Astrocyte of the spinal cord (primary cell): ENCODE data around the gene CLSTN3.

Experiments used
- DNase-seq: peaks from one replicate; pipeline ENCODE4 v3.0.0; 2011; ENCODE audit warnings: low read depth, low spot score
- H3K4me3 ChIP-seq: 2 replicates; pipeline ENCODE4 v1.5.1; 2011; ENCODE audit warnings: low read depth, mild to moderate bottlenecking, low read length, moderate library complexity
- CTCF ChIP-seq: IDR thresholded peaks from 2 replicates; pipeline ENCODE4 v1.5.1; 2012; ENCODE audit warnings: low read depth, mild to moderate bottlenecking, low read length, inconsistent platforms
- in situ Hi-C: cut with HindIII; loops from 2 replicates; pipeline ENCODE4 v1.10.0; 2017; ENCODE audit warnings: low sequenced_read_pairs

CLSTN3 gene

DNA sequence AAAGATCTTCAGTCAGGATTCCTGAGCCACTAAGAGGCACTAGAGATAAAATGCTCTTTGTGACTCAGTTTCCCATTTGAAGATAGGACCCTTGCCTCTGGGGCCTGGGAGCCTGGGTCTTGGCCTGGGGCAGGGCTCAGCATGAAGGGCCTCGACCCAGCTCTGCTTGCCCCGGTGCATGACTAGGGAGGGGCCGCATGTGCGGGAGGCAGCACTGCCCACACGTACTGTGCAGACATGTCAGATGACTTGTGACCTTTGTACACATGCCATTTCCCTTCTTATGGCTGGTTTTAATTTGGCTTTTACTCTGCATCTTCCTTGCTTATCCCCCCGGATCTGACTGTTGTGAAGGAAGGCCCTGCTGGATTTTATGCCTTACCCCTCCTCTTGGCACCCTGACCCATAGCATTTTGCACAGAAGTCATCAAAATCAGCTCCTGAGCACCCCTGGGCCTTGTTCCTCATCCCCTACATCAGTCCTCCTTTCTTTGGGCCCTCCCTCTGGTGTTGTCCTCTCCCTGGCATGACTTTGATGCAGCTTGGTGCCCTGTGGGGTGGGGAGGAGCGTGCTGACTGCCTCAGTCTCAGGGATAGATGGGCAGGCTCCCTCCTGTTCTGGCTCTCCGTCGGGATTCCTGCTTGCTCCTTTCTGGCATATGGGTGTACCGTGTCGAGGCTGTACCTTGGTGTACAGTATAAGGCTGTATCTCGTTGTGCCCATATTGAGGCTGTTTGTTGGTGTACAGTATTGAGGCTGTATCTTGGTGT lies 4.4 kb downstream of the CLSTN3 start:
- DNase-seq: no peak
- no peak overlapping the region for H3K4me3 ChIP-seq
- TF ChIP-seq CTCF: no peak
- in situ Hi-C loops: no loop called here

DNA sequence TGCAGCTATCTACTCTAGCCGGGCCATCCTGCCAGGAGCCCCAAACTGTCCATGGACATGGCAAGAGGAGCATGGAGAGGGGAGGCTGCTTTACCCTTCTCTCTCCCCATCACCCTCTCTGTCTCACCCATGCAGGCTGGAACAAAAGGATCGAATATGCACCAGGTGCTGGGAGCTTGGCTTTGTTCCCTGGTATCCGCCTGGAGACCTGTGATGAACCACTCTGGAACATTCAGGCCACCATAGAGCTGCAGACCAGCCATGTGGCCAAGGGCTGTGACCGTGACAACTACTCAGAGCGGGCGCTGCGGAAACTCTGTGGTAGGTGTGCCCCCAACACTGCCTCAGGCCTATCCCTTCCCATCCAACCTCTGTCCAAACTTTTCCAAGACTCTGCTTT lies 5.9 kb downstream of the CLSTN3 start:
- no peak overlapping the region for H3K4me3 ChIP-seq
- in situ Hi-C loops: no loop called here
- DNase-seq: no peak
- TF ChIP-seq CTCF: no peak

DNA sequence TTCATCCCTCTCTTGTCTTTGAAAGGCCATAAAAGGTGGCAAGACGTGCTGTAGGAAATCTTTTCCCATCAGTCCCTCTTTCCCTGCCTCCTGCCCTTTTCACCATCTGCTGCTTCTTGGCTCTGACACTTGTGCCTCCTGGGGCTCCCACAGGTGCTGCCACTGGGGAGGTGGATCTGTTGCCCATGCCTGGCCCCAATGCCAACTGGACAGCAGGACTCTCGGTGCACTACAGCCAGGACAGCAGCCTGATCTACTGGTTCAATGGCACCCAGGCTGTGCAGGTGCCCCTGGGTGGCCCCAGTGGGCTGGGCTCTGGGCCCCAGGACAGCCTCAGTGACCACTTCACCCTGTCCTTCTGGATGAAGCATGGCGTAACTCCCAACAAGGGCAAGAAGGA lies 6.5 kb downstream of the CLSTN3 start:
- DNase-seq: no peak
- H3K4me3 ChIP-seq: no peak overlapping the region
- no peak for TF ChIP-seq CTCF
- in situ Hi-C loops: no loop called here

DNA sequence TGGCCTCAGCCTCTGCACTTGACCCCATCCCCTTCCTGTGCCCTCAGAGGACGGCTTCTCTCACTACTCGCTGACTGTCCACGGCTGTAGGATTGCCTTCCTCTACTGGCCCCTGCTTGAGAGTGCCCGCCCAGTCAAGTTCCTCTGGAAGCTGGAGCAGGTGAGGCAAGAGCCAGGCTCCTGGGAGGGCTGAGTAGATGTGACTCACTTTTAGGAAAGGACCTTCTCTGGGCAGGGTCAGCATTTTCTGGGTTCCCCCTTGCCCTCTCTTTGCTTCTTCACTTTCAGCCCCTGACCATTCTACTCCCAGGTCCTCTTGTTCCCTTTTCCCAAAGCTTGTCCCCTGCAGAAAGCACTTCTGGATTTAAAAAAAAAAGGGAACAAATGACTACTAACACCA lies 7.7 kb downstream of the CLSTN3 start:
- no peak for TF ChIP-seq CTCF
- H3K4me3 ChIP-seq: no peak overlapping the region
- DNase-seq: no peak
- in situ Hi-C loops: no loop called here

DNA sequence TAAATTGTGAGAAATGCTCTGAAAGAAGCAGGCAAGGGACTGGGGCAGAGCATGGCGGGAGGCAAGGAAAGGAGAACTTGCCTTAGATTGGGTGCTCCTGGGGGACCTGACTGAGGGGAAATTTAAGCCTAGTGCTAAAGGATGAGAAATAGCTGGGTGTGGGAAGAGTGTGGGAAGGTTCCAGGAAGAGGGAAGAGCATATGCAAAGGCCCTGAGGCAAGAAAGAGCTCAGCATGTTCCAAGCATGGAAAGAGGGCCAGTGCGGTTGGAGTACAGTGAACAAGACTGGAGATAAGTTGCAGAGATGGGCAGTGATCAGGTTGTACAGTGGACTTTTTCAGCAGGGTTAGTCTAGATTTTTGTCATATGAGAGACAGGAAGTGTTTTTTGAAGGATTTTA lies 9.0 kb downstream of the CLSTN3 start:
- in situ Hi-C loops: no loop called here
- no peak for TF ChIP-seq CTCF
- DNase-seq: no peak
- H3K4me3 ChIP-seq: no peak overlapping the region

DNA sequence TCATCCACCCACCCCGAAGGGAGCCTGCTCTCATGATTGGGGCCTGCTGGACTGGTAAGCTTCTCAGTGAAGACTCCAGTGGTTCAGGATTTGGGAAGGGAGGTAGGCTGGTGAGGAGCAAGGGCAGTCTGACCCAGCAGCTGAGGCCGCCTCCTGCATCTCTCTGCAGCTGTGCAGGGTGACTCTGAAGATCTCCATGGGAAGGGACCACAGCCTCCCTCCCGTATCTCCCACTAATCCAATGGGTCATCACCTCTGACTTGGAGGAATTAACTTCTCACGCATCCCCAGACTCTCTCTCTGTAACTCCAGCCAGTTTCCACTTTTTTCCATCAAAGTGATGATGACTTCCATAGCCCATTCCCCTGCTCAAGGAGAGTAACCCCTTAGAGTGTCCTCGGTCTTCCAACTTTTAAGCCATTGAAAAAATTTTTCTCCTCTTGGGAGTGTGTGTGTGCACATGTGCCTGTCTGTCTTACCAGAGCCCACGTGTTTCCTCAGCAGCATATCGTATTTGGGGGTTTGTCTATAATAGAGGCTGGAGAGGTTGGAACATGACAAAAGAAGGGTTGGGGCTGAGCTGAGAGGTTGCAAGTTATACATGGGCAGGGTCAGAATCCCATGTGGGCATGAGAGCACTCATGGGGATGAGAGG lies 11.3 kb downstream of the CLSTN3 start:
- no peak for TF ChIP-seq CTCF
- in situ Hi-C loops: no loop called here
- DNase-seq: no peak
- H3K4me3 ChIP-seq: no peak overlapping the region
